Mucosa of descending colon (tissue), 3 donors: ENCODE measurements around the gene KLF13. TPM values are rescaled to one million over a fixed set of nuclear protein-coding genes. Genes with fewer than 3 reads are reported as not detected.
A peak's percentile ranks its signal among the peaks of the same experiment; 100 is the strongest.

ENCODE experiments used
- ATAC-seq: fragments of 200-7000 bp; cut with Tn5 transposase; one replicate; pipeline ENCODE4 v1.9.1; 2020; ENCODE audit warnings: mild to moderate bottlenecking, moderate library complexity
- DNase-seq, 3 donors: peaks; one replicate each; pipeline ENCODE4 v3.0.0-alpha.2; 2020
- H3K36me3 ChIP-seq: fragments of 200-600 bp; one replicate; pipeline ENCODE4 v1.8.0; 2021; ENCODE audit warnings: low read depth, mild to moderate bottlenecking
- H3K4me1 ChIP-seq: fragments of 200-600 bp; one replicate; pipeline ENCODE4 v1.8.0; 2021; ENCODE audit warnings: low read depth, mild to moderate bottlenecking
- H3K4me3 ChIP-seq: fragments of 200-600 bp; one replicate; pipeline ENCODE4 v1.8.0; 2021; ENCODE audit warnings: mild to moderate bottlenecking
- H3K9me3 ChIP-seq: fragments of 200-600 bp; one replicate; pipeline ENCODE4 v1.8.0; 2021; ENCODE audit warnings: mild to moderate bottlenecking
- CTCF ChIP-seq: fragments of 200-600 bp; IDR thresholded peaks from one replicate; pipeline ENCODE4 v1.8.0; 2022; ENCODE audit warnings: antibody characterized with exemption, mild to moderate bottlenecking
- intact Hi-C, 2 donors: fragments of 100-400 bp; cut with DNase I in 1 of 2; cut with micrococcal nuclease in 1 of 2; formaldehyde crosslinking; loops; one replicate each; pipeline versions ENCODE4 v1.11.0 to v1.11.1; 2022; cut with DNase I, micrococcal nuclease
- long read RNA-seq, 2 donors: library from polyadenylated mRNA; unstranded; transcript quantifications; one replicate each; pipeline ENCODE4 v2.0.0, GENCODE V29; 2019 to 2021
- total RNA-seq, 3 donors: library from RNA; stranded (reverse); fragmentation: NEBNext Ultra II Directional in 2 of 3; extraction: Animal tissue kit (Norgen Biotek cat#: 25700) in 2 of 3; gene quantifications; one replicate each; pipeline versions ENCODE4 v1.2.1 to v1.2.4, GENCODE V29; 2021 to 2023
- donor health status: DM: no; HTN: no; CAD: no; lungs with moderate emphysema.
- donor health status: DM: no; HTN: no; CAD: no.
- donor health status: DM: no; HTN: yes; CAD: no.

The KLF13 gene
- total RNA-seq, result 100 to 1,000 TPM in 1 of 3 donors, 10 to 100 TPM in 2; 72.4 to 107 (median 91.2) TPM
- long read RNA-seq, donor 1, full-length matches to known transcripts, result 11 of 27 reads
- long read RNA-seq, donor 1, partial matches to known transcripts, result 1 of 27 reads
- long read RNA-seq, donor 1, other reads (novel, unspliced or antisense), result 15 of 27 reads
- long read RNA-seq, donor 2, partial matches to known transcripts, result 0 of 11 reads
- long read RNA-seq, donor 2, other reads (novel, unspliced or antisense), result 11 of 11 reads

GRCh38 chr15:31326156-31326874 is at the start of gene KLF13:
Gene KLF13, plus strand, starts transcription at chr15:31326835. Its CDS starts 378 bp downstream, at chr15:31327213.
- TF ChIP-seq CTCF, result no peak
- peak within 1 kb of the TSS; percentile 74 for H3K4me3 ChIP-seq

GRCh38 chr15:31277335-31278060 is 49.1 kb upstream of the KLF13 start:
- no peaks in the 10 kb centered on the region for H3K9me3 ChIP-seq
- ATAC-seq (no peak), DNase-seq (no peak)
- H3K4me3 ChIP-seq, result no peak overlapping the region
- intact Hi-C loops, result no loop called here
- no peaks in the 10 kb centered on the region for H3K36me3 ChIP-seq
- peaks cover 9% of the 10 kb centered on the region for H3K4me1 ChIP-seq
- no peak for TF ChIP-seq CTCF

More at GRCh38 chr15:31326156-31326874, at the start of gene KLF13:
- H3K9me3 ChIP-seq, result no peaks in the 10 kb centered on the region
- intact Hi-C loops, result loop anchor here in 1 of 2 donors (5.0 kb wide), 1 partner anchor 109 kb away; no protein-coding TSS in a partner anchor
- H3K4me1 ChIP-seq, result peaks cover 19% of the 10 kb centered on the region
- H3K36me3 ChIP-seq, result peaks cover 6% of the 10 kb centered on the region
- peak; percentile 81 for ATAC-seq
- DNase-seq, result peak; percentile 99 to 100 (median 99)

DNA sequence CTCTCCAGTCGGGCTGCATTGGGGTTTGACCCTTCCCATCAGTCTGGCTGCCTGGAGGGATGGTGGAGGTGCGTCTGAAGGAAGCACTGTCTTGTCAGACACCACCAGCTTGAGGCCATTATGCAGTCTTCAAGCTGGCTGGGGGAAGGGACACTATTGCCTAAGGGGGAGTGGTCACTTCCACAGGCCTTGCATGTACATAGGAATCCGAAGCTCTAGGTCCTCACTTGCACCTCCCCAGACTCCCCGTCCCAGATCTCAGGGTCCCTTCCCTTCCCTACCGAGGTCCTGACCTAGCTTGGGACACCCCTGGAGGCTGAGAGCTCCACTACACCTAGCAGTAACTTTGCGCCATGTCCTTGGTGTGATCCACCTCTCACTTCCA is 48.6 kb upstream of the KLF13 start:
- Histone ChIP-seq H3K4me3 (no peak overlapping the region), H3K4me1 (peaks cover 3% of the 10 kb centered on the region), H3K9me3 (no peaks in the 10 kb centered on the region), H3K36me3 (no peaks in the 10 kb centered on the region)
- DNase-seq (no peak), ATAC-seq (no peak)
- TF ChIP-seq CTCF, result no peak
- intact Hi-C loops, result no loop called here

DNA sequence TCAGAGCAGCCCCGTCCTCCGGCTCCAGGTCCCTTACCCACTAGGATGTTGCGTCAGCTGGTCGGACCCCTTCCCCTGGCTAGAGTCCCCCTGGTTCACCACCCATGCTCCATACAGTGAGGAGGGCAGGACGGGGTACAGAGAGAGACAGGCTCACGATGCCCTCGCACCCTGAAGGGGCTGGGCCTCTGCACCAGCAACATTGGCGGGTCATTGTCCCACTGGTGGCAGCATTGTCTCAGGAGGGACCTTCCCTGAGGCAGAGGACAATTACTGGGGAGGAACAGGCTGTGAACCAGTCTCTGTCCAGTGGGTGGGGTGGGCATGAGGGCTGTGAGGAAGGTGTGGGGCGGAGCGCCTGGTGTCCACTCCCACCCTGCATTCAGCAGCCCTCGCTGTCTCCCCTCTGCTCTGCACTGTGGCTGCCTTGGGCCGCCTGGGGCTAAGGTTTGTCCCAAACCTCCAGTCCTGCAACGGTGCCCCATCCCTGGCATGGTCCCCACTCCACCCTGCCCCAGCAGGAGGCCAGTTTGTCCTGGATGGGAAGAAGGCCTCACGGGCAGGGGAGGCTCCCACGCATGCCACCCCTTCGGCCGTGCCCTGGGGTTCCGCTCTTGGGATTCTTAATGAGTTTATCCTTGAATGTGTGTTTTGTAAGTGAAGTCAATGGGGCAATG is 48.0 kb upstream of the KLF13 start:
- intact Hi-C loops, result no loop called here
- no peak for DNase-seq
- Histone ChIP-seq H3K9me3 (no peaks in the 10 kb centered on the region), H3K36me3 (no peaks in the 10 kb centered on the region), H3K4me1 (peaks cover 3% of the 10 kb centered on the region), H3K4me3 (no peak overlapping the region)
- no peak for TF ChIP-seq CTCF
- ATAC-seq, result no peak
